ENCODE results near the gene GIMAP4. TPM values are rescaled to one million over a fixed set of nuclear protein-coding genes. Genes with fewer than 3 reads are reported as not detected.
"Not testable (repeated sequence)": the region's sequence is repeated elsewhere in the genome, so short reads cannot be mapped to it uniquely, and the experiment has no call there.

Gene GIMAP4
- not detected for polyA plus RNA-seq (2012; ENCODE audit: insufficient read depth, insufficient read length, low read depth)

DNA sequence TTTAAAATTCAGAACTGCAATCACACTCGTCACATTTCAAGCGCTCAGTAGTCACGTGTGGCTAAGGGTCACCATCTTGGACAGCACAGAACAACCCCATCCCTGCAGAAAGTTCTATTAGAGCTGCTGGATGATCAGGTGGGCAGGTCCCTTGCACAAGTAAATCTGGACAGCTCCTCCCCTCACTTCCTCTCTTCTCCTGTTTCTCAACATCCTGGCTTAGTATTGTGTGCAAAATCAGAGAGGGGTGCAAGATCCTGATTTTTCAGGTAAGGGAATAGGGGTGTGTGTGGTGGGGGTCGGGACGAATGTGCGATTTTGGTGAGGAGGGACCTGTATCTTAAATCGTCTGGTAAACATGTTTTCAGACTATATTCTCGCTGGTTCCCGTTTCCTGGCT is at the start of gene GIMAP4:
Gene GIMAP4, plus strand, starts transcription at position 222 of the 400 bp plus-strand sequence. CDS start 2,512 bp downstream, outside the sequence.
- TF ChIP-seq CTCF (IDR thresholded peaks at IDR 0.05; ENCODE audit: low read depth, low read length) = no peak
- Histone ChIP-seq H3K27me3 (peaks cover 10% of the 10 kb centered on the region), H3K4me1 (no peaks in the 10 kb centered on the region), H3K9me3 (no peaks in the 10 kb centered on the region), H3K4me3 (ENCODE audit: low read depth, low read length) (no peak within 1 kb of the TSS), H3K36me3 (no peaks in the 10 kb centered on the region)
- DNase-seq = no peak

DNA sequence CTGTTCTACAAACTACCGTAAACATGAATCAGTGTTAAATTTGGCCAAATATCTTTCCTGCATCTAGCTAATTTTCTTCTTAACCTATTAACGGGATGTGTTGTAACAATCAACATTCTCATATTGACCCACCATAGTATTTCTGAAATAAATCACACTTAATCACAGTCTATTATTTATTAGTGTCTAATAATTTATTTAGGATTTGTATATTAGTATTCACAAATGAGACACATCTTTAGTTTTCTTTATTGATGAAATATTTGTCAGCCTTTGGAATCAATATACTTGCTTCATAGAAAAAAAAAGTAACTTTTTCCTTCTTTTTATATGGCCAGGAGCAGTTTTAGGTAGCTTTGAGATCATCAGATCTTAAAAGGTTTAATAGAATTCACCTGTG is 47.9 kb upstream of the GIMAP4 start:
- H3K4me3 ChIP-seq (ENCODE audit: low read depth, low read length) = no peak overlapping the region
- no peak for DNase-seq

DNA sequence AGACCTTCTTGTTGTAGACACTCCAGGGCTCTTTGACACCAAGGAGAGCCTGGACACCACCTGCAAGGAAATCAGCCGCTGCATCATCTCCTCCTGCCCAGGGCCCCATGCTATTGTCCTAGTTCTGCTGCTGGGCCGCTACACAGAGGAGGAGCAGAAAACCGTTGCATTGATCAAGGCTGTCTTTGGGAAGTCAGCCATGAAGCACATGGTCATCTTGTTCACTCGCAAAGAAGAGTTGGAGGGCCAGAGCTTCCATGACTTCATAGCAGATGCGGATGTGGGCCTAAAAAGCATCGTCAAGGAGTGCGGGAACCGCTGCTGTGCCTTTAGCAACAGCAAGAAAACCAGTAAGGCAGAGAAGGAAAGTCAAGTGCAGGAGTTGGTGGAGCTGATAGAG is 47.0 kb upstream of the GIMAP4 start:
- DNase-seq = no peak
- TF ChIP-seq CTCF (IDR thresholded peaks at IDR 0.05; ENCODE audit: low read depth, low read length) = no peak
- H3K4me3 ChIP-seq (ENCODE audit: low read depth, low read length) = no peak overlapping the region
- peaks cover 21% of the 10 kb centered on the region for H3K27me3 ChIP-seq
- no peaks in the 10 kb centered on the region for H3K4me1 ChIP-seq
- H3K9me3 ChIP-seq = no peaks in the 10 kb centered on the region
- no peaks in the 10 kb centered on the region for H3K36me3 ChIP-seq

More for the DNA sequence above, 47.9 kb upstream of the GIMAP4 start:
- H3K4me1 ChIP-seq = no peaks in the 10 kb centered on the region
- no peak for TF ChIP-seq CTCF (IDR thresholded peaks at IDR 0.05; ENCODE audit: low read depth, low read length)
- no peaks in the 10 kb centered on the region for H3K36me3 ChIP-seq
- no peaks in the 10 kb centered on the region for H3K9me3 ChIP-seq
- peaks cover 28% of the 10 kb centered on the region for H3K27me3 ChIP-seq

DNA sequence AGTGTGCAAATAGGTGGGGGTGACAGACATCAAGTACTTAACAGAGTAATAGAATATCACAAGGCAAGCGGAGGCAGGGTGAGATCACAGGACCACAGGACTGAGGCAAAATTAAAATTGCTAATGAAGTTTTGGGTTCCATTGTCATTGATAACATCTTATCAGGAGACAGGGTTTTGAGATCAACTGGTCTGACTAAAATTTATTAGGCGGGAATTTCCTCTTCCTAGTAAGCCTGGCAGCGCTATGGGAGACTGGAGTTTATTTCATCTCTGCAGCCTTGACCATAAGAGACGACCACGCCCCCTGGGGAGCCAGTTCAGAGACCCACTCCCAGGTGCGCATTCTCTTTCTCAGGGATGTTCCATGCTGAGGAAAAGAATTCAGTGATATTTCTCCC is 44.3 kb upstream of the GIMAP4 start:
- not testable (repeated sequence) for H3K4me3 ChIP-seq (ENCODE audit: low read depth, low read length); H3K4me1 ChIP-seq; H3K9me3 ChIP-seq; H3K36me3 ChIP-seq; DNase-seq
- H3K27me3 ChIP-seq = peaks cover 13% of the 10 kb centered on the region; the same call in 1 of the 2 replicates

DNA sequence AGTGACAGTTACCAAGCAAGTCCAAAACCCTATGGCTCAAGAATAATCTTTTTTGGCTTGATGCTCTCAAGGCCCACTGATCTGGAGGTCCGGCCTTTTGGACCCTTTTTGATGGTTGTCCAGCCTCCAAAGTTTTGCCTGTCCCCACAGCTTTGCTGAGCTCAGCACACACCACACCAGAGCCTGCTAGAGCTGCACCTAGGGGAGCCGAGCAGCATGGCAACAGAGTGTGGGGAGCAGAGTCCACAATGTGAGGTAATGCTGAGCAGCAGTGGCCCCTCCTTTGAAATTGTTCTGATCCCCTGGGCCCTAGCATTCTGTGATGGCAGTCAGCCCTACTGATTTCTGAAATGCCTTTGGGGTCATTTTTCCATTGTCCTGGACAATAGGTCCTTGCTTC is 43.2 kb upstream of the GIMAP4 start:
- no peaks in the 10 kb centered on the region for H3K4me1 ChIP-seq
- no peak for TF ChIP-seq CTCF (IDR thresholded peaks at IDR 0.05; ENCODE audit: low read depth, low read length)
- H3K36me3 ChIP-seq = no peaks in the 10 kb centered on the region
- no peak overlapping the region for H3K4me3 ChIP-seq (ENCODE audit: low read depth, low read length)
- no peaks in the 10 kb centered on the region for H3K9me3 ChIP-seq
- DNase-seq = no peak
- H3K27me3 ChIP-seq = peaks cover 6% of the 10 kb centered on the region; the same call in 1 of the 2 replicates

- no peak for TF ChIP-seq CTCF (IDR thresholded peaks at IDR 0.05; ENCODE audit: low read depth, low read length)
- Histone ChIP-seq H3K9me3 (no peaks in the 10 kb centered on the region), H3K4me1 (no peaks in the 10 kb centered on the region), H3K4me3 (ENCODE audit: low read depth, low read length) (no peak overlapping the region), H3K27me3 (no peaks in the 10 kb centered on the region), H3K36me3 (no peaks in the 10 kb centered on the region)
- DNase-seq = no peak
Measured at GRCh38 chr7:150531704-150532103, 35.5 kb upstream of the GIMAP4 start.

- Histone ChIP-seq H3K27me3 (no peaks in the 10 kb centered on the region), H3K4me3 (ENCODE audit: low read depth, low read length) (no peak overlapping the region), H3K9me3 (no peaks in the 10 kb centered on the region), H3K4me1 (no peaks in the 10 kb centered on the region), H3K36me3 (no peaks in the 10 kb centered on the region)
- no peak for DNase-seq
- TF ChIP-seq CTCF (IDR thresholded peaks at IDR 0.05; ENCODE audit: low read depth, low read length) = no peak
Measured at GRCh38 chr7:150538259-150538658, 28.9 kb upstream of the GIMAP4 start.

Measured in BE2C (cell line).